HG03095 (cell line): ENCODE data around the gene SLC32A1.

Experiments used
- ATAC-seq: cut with Tn5 transposase; IDR thresholded peaks from one replicate; pipeline ENCODE4 v1.9.1; 2021; ENCODE audit warnings: moderate library complexity; ENCODE audit not compliant: unreplicated experiment

SLC32A1 gene

DNA sequence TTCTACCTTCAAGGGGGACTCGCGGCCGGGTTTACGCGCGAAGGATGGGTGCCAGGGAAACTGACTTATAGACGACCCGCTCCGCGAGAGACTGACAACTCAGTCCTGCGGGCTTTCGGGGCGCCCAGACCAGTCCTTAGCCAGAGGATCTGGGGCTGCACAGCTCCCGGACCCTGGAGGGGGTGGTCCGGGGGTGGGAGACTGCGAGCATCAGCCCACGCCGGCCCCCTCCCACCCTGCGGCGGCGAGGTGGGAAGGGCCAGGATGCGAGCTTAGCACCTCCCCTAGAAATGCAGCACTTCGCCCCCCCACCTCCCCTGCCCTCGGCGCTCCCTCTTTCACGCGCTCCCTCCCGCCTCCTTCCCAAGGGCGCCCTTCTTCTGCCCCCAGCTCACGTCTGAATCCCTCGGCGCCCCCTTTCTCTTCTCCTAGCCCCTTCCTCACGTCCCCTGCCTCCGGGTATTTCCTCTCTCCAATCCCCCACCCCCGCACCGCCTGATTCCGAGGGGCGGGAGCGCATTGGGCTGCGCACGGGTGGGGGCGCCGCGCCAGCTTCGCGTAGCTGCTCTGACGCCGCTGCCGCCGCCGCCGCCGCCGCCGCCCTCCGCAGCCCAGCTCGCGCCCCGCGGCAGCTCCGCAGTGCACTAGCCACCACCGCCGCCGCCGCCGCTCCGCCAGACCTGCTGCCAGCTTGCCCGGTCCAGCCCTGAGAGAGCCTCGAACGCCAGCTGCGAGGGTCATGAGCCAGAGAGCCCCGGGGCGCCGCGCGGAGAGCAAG is at the start of gene SLC32A1:
TSS of gene SLC32A1 (plus strand) at position 639 of the 778 bp plus-strand sequence. CDS start 239 bp downstream, outside the sequence.
- no peak for ATAC-seq

- ATAC-seq, result no peak
Observed at GRCh38 chr20:38674765-38675133, 49.5 kb upstream of the SLC32A1 start.

DNA sequence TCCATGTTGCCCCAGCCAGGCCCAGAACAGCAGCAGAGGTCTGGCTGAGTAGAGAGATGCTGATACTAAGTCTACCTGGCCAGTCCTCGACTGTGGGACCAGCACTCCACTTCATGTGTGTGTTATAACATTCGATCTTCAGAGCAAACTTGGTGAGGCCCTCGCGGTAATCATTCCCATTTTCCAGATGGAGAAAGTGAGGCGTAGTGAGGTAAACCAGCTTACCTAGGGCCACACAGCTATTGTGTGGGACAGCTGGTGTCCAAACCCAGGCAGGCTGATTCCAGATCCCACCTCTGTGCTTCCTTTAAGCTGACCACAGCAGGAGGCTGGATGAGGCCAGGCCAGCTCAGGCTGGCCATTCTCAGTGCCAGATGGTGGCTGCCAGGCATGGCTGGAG is 47.7 kb upstream of the SLC32A1 start:
- no peak for ATAC-seq

GRCh38 chr20:38680500-38681306 is 43.6 kb upstream of the SLC32A1 start:
- ATAC-seq, result no peak

- ATAC-seq, result no peak
Observed at GRCh38 chr20:38685271-38685670, 39.0 kb upstream of the SLC32A1 start.

GRCh38 chr20:38685853-38686473 is 38.3 kb upstream of the SLC32A1 start:
- ATAC-seq, result no peak

GRCh38 chr20:38692436-38693411 is 31.6 kb upstream of the SLC32A1 start:
- no peak for ATAC-seq

DNA sequence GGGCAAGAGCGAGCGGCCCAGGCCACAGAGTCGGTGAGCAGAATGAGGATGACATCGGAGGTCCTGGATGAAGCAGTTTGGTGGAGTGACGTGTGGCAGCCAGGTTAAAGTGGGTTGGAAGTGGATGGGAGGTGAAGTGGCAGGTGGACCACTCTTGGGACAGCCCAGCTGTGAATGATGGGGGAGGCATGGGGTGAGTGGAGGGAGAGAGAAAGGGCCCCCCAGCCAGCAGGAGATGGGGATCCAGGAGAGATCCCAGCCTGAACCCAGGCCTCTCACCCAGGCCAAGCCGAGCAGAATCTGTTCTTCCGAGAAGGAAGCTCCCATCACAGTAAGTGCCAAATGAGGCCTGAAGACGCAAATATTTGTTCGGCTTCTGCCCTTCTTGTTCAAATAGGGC is 27.0 kb upstream of the SLC32A1 start:
- ATAC-seq, result no peak

- no peak for ATAC-seq
Observed at GRCh38 chr20:38698541-38698940, 25.7 kb upstream of the SLC32A1 start.

GRCh38 chr20:38700141-38700540 is 24.1 kb upstream of the SLC32A1 start:
- ATAC-seq, result no peak

GRCh38 chr20:38700926-38701325 is 23.4 kb upstream of the SLC32A1 start:
- ATAC-seq, result no peak

- no peak for ATAC-seq
Observed at GRCh38 chr20:38703526-38703925, 20.8 kb upstream of the SLC32A1 start.

DNA sequence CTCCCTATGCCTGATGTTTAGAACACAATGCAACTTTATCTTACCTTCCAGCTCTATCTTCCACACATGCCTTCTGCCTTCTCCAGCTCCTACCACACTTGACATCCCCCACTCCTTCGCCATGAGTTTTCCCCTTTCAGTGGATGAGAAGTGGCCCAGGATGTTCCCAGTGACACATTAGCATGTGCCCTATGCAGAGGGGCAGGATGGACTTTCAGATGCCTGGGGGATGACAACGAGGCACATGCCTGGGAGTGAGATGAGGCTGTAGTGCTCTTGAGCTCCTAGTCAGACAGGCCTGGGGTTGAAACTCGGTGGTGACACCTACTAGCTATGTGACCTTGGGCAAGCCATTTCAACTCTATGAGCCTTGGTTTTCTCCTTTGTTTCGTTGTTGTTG is 20.1 kb upstream of the SLC32A1 start:
- no peak for ATAC-seq

DNA sequence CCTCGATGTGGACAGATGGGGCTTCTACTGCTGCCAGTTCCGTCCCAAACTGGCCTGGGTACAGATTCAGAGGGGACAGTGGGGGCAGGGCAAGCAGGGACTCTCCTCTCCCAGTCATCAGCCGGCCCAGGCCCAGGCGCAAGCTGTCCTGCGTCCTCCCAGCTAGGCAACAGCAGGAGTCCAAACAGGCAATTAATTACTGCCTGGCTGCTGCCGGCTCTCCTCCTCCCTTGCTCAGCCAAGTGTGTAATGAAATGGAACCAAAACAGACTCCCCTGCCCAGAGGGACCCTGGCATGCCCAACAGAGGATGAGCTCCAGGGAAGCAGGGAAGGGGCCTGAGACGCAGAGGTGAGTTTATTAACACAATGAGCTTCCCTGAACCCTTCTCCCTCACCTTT is 17.8 kb upstream of the SLC32A1 start:
- no peak for ATAC-seq

- no peak for ATAC-seq
Observed at GRCh38 chr20:38714308-38714707, 10.0 kb upstream of the SLC32A1 start.

GRCh38 chr20:38715646-38716045 is 8.6 kb upstream of the SLC32A1 start:
- ATAC-seq, result no peak

- ATAC-seq, result no peak
Observed at GRCh38 chr20:38722683-38723016, 1.6 kb upstream of the SLC32A1 start.

DNA sequence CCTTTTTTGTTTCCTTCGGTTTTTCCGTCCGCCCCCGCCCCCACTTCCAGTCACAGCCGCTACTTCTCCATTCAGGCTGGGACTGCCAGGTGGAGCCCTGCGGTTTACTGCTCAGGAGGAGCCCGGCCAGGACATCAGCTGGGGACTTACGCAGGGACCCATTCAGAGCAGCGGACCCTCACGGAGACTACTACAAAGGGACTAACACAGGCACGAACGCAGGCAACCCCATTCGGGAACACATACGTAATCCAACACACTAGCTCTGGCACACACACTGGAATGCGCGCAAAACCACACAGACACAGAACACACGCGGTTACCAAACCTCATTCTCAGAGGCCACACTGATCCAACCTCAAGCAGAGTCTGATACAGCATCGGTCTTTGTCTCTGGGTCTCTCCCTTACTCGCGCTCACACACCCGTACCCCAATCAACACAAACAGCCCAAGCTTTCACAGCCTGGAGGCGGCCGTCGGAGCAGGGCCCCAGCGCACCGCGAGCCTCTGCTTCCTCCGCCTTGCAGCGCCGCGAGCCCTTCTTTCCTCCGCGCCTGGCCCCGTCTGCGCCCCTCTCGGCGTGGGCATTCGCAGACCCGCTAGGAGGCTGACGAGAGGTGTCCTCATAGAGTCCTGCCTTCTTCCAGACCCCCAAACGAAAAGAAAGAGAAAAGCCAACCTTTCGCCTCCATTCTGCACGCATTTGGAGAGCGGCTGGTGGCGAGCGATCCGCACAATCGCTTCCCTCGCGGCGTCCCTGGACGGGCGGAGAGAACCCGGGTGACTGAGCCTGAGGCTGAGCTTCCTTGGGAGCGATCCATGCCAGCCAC is 1.1 kb upstream of the SLC32A1 start:
- no peak for ATAC-seq

DNA sequence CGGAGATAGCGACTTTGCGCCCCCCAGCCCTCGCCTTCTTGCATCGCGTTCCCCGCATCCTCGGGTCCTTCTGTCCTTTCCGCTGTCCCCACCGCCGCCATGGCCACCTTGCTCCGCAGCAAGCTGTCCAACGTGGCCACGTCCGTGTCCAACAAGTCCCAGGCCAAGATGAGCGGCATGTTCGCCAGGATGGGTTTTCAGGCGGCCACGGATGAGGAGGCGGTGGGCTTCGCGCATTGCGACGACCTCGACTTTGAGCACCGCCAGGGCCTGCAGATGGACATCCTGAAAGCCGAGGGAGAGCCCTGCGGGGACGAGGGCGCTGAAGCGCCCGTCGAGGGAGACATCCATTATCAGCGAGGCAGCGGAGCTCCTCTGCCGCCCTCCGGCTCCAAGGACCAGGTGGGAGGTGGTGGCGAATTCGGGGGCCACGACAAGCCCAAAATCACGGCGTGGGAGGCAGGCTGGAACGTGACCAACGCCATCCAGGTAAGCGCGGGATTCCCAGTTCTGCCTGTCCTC is 401 bp downstream of the SLC32A1 start:
- no peak for ATAC-seq
